Stimulated activated CD8-positive, alpha-beta memory T cell treated with anti-CD3 and anti-CD28 coated beads, Interleukin-2, amount 100 ng/mL, for 1 hour (primary cell): ENCODE results near the gene NEURL1.
"Not testable (repeated sequence)": the region's sequence is repeated elsewhere in the genome, so short reads cannot be mapped to it uniquely, and the experiment has no call there.

ENCODE experiments used
- DNase-seq, 2 donors: peaks; one replicate each; pipeline ENCODE4 v3.0.0-alpha.2; 2020; ENCODE audit warnings: low read depth in 2 of 2

NEURL1 gene

GRCh38 chr10:103463499-103463898, 30.0 kb upstream of the NEURL1 start:
- no peak for DNase-seq

GRCh38 chr10:103465411-103466179, 27.9 kb upstream of the NEURL1 start:
- no peak for DNase-seq

- no peak for DNase-seq
Measured at GRCh38 chr10:103466734-103467133, 26.8 kb upstream of the NEURL1 start.

- DNase-seq = no peak
Measured at GRCh38 chr10:103467406-103467805, 26.1 kb upstream of the NEURL1 start.

GRCh38 chr10:103469201-103469600, 24.3 kb upstream of the NEURL1 start:
- DNase-seq = no peak

- peak; percentile 44 to 60 for DNase-seq
Measured at GRCh38 chr10:103470761-103471653, 22.5 kb upstream of the NEURL1 start.

- DNase-seq = no peak
Measured at GRCh38 chr10:103472005-103472404, 21.5 kb upstream of the NEURL1 start.

- DNase-seq = no peak
Measured at GRCh38 chr10:103473261-103473671, 20.2 kb upstream of the NEURL1 start.

GRCh38 chr10:103474077-103474476, 19.4 kb upstream of the NEURL1 start:
- no peak for DNase-seq

GRCh38 chr10:103475437-103475836, 18.1 kb upstream of the NEURL1 start:
- no peak for DNase-seq

- no peak for DNase-seq
Measured at GRCh38 chr10:103476046-103476768, 17.3 kb upstream of the NEURL1 start.

GRCh38 chr10:103478671-103479070, 14.8 kb upstream of the NEURL1 start:
- DNase-seq = no peak

GRCh38 chr10:103479135-103479534, 14.4 kb upstream of the NEURL1 start, which contains the start of gene CALHM3:
Gene CALHM3 (minus strand): TSS chr10:103479240. CDS start chr10:103479032, 208 bp downstream.
- no peak for DNase-seq

- DNase-seq = no peak
Measured at GRCh38 chr10:103480521-103480920, 13.0 kb upstream of the NEURL1 start.

GRCh38 chr10:103481974-103482531, 11.5 kb upstream of the NEURL1 start:
- no peak for DNase-seq

GRCh38 chr10:103486635-103487409, 6.7 kb upstream of the NEURL1 start:
- not testable (repeated sequence) for DNase-seq

- no peak for DNase-seq
Measured at GRCh38 chr10:103487410-103487708, 6.1 kb upstream of the NEURL1 start.

- no peak for DNase-seq
Measured at GRCh38 chr10:103490986-103491314, 2.6 kb upstream of the NEURL1 start.

GRCh38 chr10:103491729-103492364, 1.7 kb upstream of the NEURL1 start:
- no peak for DNase-seq

- no peak for DNase-seq
Measured at GRCh38 chr10:103492655-103493261, 747 bp upstream of the NEURL1 start.
